GM18867 (cell line): Measurements from ENCODE around the gene SMAD4.
"Not testable (repeated sequence)": the region's sequence is repeated elsewhere in the genome, so short reads cannot be mapped to it uniquely, and the experiment has no call there.

ENCODE experiments used
- ATAC-seq: cut with Tn5 transposase; IDR thresholded peaks from one replicate; pipeline ENCODE4 v1.9.1; 2021; ENCODE audit warnings: mild to moderate bottlenecking, moderate library complexity; ENCODE audit not compliant: unreplicated experiment

SMAD4 gene

DNA sequence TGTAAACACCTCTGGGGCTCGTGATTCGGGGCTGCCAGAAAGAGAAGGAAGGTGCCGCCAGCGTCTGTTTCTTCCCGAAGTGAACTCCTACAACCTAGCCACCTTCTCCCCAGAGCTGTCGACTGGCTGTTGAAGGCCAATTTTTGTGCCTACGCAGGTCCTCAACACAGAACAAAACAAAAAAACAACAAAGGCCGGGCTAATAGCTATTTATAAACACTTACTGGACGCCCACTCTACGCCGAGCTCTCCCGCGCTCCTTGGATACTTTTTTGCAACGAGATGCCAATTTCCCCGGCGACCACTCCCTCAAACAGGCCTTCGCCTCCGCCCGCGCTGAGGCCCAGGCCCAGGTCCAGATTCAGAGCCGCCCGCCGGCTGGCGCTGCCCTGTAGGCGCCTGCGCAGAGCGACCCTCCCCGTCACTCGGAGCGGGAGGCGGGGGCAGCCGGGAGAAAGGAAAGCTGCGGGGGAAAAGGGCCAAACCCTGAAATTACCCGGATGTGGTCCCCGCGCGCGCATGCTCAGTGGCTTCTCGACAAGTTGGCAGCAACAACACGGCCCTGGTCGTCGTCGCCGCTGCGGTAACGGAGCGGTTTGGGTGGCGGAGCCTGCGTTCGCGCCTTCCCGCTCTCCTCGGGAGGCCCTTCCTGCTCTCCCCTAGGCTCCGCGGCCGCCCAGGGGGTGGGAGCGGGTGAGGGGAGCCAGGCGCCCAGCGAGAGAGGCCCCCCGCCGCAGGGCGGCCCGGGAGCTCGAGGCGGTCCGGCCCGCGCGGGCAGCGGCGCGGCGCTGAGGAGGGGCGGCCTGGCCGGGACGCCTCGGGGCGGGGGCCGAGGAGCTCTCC is at the start of gene SMAD4:
SMAD4 (plus strand) TSS at position 520 of the 843 bp plus-strand sequence. CDS start 16,834 bp downstream, outside the sequence.
- peak; percentile 65 for ATAC-seq

DNA sequence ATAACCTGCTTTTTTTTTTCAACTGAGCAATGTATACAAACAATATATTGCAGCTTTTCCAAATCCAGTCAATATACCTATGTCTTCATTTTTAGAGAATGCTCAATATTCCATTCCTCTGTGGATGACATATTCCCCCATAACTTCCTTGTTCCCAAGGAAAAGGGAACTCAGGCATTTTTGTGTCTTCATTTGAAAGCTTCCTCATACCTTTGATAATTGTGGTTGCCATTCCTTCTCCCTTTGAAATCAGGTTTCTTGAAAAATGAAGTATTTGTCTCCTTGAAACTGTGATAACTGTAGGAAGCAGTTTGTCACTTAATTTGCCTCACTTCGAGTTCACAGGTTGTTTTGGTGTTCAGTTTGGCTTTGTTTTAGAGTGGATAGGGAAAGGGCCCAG is 48.6 kb upstream of the SMAD4 start:
- ATAC-seq, result no peak

DNA sequence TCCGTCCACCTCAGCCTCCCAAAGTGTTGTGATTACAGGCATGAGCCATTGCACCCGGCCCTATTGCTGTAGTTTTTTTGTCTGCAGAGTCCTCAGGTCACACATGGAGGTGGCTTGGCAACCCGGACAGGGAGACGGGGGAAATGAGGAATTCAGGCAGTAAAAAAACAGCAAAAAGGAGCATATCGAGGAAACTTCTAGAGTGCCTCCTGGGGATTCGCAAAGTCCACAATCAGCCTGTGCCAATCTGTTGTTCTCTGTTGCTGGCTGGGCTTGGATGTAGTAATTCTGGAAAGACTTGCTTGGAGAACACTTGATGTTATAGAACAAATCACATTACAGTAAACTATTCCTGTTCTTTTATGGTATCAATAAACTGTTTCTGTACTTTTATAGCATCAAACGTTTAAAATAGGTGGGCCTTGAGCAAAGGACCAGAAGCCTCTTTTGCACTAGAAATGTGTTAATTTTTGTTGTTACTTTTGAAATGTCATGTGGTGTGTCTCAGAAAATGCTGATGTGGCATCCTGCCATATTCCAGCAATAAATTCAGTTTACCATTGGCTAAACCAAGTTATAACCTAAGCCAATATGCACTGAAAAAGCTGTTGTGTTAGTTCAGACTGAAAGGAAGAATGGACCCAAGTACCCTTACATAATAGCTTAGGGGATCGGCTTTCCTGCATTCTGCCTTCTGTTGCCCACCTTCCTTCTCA is 47.8 kb upstream of the SMAD4 start:
- ATAC-seq, result no peak

DNA sequence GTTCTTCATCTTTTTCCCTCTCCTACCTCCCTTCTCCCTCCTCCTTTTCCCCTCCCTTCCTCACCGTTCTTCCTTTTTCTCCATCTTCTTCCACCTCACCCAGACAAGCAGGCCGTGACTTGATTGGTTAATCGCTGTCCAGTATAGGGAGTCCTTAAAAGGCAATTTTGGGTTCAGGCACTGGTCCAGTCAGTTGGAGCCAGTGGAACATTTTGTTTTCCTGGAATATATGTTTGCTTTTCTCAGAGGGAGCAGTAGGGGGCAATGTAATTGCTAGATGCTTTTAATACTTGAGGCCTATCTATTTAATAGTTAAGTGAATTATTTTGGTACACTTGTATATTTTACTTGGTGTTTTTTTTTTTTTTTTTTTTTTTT is 47.2 kb upstream of the SMAD4 start:
- ATAC-seq, result no peak

DNA sequence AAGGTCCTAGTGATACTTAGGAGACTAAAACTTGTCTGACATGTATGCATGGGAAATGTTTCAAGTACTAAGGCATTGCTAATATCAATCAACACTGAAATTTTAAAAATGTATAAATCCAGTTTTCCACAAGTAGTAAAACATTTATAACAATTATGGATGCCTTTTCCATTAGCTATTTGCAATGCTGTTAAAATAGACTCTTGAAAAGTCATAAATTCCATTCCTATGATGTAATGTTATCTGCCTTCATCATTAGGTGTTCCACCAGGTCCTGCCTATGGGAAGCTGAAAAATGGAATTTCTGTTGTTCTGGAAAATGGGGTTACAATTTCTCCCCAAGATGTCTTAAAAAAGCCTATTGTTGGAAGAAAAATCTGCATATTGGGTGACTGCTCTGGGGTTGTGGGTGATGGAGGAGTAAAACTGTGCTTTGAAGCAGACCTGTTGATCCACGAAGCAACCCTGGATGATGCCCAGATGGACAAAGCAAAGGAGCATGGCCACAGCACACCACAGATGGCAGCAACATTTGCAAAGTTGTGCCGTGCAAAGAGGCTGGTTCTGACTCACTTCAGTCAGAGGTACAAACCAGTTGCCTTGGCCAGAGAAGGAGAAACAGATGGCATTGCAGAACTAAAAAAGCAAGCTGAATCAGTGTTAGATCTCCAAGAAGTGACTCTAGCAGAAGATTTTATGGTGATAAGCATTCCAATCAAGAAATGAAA is 43.5 kb upstream of the SMAD4 start:
- ATAC-seq, result no peak

DNA sequence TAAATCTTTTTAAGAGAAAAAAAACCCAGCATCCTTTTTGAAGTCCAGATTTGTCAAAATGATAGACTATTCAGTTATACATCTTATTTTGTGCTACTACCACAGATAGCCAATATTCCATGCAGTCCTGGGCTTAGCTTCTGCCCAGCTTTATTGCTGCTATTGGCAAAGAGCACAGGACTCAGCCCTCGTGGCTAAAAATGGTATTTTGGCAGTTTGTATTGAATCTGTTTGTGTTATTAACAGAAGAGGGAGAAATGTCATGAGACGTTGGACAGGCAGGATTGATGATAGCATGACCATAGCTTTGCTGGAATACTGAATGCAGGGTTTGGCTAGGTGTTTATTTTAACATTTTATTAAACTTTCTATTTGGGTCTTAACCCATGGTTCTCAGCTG is 42.8 kb upstream of the SMAD4 start:
- no peak for ATAC-seq

DNA sequence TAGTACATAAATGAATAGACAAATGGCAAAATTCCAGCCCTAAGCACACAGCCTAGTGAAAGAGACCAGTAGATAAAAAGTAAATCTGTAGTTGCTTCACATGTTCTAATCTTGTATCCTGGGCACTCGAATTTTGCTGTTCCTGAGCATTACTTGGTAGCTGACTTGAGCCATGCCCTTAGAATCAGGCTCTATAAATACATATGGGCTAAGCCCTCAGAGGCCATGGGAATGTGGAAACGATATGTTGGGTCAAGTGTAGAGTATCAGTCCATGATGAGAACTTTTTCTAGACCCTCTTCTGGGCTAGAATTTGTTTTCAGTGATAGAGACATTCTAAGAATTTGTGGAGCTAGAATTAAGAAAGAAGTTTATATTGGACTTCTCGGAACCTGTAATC is 40.3 kb upstream of the SMAD4 start:
- no peak for ATAC-seq

DNA sequence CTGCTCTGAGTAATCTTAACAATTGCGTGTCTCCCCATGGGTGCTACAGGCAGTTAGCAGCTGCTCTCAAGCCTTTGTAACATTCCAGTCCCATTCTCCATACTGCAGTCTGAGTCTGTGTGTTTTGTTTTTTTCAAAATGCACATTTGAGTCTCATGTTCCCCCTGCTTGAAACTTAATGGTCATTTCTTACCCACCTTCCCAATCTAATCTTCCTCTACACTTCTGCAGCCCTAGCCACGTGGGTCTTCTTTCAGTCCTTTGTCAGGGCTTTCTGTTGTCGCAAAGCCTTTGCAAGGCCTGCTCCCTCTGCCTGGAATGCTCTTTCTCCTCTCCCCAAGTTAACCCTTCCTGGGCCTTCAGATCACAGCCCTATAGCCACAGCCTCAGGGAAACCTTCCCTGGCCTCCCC is 37.7 kb upstream of the SMAD4 start:
- no peak for ATAC-seq

DNA sequence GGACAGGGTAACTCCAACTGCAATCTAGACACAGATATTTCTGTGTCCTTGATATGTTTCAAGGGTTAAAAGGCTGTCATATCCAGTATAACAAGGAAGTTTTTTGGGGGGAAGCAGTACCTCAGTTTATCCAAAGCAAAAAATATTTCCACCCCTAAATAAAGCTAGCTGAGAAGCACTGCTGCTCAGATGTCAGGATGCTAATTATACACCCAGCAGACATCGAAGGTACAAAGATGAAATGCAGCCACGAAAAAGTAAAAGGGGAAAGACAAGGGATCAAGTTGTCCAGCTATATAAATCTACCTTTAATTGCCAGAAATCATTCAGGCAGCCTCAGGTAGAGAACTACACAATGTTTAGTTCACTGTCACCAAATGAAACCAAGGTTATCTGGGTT is 36.0 kb upstream of the SMAD4 start:
- no peak for ATAC-seq

DNA sequence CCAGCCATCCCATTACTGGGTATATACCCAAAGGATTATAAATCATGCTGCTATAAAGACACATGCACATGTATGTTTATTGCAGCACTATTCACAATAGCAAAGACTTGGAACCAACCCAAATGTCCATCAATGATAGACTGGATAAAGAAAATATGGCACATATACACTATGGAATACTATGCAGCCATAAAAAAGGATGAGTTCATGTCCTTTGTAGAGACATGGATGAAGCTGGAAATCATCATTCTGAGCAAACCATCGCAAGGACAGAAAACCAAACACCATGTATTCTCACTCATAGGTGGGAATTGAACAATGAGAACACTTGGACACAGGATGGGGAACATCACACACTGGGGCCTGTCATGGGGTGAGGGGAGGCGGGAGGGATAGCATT is 26.8 kb upstream of the SMAD4 start:
- ATAC-seq, result not testable (repeated sequence)

DNA sequence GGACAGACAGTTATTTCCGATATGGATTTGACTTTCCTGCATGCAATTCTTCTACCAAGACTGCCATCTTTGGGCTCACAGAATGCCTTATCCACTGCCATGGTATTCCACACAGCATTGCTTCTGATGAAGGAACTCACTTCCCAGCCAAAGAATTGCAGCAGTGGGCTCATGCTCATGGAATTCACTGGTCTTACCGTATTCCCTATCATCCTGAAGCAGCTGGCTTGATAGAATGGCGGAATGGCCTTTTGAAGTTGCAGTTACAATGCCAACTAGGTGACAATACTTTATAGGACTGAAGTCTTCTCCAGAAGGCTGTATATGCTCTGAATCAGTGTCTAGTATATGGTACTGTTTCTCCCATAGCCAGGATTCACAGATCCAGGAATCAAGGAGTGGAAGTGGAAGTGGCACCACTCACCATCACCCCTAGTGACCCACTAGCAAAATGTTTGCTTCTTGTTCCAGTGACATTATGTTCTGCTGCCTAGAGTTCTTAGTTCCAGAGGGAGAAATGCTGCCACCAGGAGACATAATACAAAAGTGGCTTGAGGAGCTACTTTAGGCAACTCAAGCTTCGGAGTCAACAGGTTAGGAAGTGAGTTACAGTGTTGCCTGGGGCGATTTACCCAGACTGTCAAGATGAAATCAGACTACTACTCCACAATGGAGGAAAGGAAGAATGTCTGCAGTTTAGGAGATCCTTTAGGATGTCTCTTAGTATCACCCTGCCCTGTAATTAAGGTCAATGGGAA is 23.8 kb upstream of the SMAD4 start:
- no peak for ATAC-seq

DNA sequence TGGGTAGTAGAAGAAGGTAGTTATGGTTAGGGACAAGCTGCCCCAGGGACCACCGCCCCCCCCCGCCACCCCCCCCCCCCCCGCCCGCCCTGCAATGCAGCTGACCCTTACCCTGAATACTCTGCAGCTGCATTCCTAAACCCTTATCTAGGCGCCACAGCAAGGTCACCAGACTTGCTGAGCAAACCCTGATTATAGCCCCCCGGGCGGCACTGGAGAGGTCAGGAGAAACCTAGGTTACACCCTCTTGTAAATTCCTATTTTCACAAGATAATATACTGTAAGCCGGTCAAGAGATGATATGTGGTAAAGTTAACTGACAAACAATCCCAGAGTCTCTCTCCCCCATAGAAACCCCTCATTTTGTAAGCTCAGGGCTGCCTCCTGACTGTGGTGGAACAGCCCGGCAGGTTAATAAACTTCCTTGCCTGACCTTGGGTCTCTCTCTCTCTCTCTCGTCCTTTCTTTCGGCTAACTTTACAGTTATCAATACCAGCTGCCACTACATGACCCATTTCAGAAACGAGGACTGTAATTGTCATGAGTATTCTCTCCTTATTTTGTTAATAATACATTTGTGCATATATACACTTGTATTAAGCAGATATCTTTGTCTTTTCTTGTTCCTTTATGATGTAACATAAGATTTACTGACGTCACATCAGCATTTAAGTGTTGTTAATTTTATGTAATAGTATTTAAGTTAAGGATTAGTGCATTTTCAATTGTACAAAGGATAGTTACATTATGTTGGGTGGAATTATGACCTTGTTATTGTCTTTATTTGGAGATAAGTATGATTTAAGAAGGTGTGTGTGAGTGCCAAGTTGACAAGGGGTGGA is 22.8 kb upstream of the SMAD4 start:
- ATAC-seq, result no peak

DNA sequence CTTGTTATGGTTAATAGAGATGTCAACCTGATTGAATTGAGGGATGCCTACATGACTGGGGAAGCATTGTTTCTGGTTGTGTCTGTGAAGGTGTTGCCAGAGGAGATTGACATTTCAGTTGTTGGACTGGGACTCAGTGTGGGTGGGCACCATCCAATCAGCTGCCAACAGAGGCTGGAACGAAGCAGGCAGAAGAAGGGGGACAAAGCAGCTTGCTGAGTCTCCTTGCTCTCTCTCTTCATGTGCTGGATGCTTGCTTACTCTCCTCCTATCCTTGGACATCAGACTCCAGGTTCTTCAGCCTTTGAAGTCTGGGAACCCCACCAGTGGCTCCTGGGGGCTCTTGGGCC is 22.2 kb upstream of the SMAD4 start:
- ATAC-seq, result no peak

DNA sequence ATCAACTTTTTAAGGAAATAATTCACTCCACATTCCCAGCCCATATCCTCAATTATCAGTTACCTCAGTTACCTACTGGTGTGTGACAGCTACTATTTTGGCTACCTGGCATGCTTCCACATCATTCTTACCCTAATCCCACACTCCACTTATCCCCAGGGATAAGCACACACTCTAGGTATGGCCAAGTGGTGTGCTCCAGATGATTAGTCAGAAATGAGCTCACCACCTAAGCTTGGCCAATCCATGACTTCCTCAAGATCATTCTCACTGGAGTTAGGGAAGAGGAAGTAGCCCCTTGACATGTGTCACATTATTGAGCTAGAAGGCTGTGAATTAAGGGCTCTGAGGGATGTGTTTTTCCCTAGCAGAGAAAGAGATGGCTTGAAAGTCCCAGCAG is 20.9 kb upstream of the SMAD4 start:
- ATAC-seq, result no peak

DNA sequence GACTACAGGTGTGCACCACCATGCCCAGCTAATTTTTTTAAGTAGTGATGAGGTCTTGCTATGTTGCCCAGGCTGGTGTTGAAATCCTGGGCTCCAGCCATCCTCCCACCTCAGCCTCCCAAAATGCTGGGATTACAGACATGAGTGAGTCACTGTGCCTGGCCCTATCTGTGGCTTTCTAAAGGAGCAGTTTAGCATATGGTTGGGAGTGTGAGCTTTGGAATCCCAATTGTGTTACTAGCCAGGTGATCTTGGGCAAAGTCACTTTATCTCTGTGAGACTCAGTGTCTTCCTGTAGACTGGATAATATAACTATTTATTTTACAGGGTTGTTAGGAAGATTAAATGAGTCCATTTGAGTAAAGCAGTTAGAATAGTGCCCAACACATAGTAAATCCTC is 19.8 kb upstream of the SMAD4 start:
- no peak for ATAC-seq

DNA sequence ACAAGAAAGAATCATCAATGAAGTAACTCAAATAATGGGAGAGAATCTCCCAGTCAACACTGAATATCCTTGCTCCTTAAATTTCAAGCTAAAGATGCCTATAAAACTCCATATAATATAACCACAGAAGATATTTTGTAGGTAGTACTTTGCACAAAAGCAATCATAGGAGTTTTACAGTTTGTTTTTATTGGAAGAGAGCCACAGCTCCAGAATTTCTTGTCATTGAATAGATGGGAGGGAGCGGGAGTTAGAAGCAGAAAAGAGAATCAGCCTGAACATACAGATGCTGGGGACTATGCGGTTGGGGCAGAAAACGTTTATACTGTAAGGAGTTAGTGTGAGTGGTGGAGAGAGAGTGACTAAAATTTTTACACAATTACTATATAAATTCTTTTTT is 18.3 kb upstream of the SMAD4 start:
- no peak for ATAC-seq

DNA sequence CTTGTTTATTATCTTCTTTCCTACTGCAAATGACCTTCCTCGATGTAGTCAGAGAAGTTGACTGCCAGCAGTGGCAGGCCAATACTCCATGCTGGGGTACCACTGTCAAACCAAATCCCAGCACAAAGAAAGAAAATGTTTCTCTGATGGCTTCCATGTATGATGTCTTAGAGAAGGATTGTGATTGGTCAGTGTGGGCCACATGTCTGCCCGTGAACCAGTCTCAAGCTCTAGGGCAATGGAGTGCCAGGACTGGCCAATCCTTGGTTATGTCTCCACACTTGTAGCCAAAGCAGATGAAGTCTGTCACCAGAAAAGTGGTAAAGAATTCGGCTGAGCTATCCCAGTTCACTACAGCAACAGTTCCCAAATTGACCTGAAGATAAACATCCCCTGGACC is 17.6 kb upstream of the SMAD4 start:
- no peak for ATAC-seq

DNA sequence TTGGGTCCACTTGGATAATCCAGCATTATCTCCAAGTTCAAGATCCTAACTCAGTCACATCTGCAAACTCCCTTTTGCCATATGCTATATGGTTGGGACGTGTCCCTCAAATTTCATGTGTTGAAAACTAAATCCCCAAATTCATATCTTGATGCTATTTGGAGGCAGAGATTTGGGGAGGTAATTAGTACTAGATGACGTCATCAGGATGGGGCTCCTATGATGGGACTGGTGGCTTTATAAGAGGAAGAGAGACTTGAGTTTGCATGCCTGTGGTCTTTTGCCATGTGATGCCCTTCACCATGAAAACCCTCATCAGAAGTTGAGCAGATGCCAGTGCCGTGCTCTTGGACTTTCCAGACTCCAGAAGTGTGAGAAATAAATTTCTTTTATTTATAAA is 16.8 kb upstream of the SMAD4 start:
- ATAC-seq, result no peak

DNA sequence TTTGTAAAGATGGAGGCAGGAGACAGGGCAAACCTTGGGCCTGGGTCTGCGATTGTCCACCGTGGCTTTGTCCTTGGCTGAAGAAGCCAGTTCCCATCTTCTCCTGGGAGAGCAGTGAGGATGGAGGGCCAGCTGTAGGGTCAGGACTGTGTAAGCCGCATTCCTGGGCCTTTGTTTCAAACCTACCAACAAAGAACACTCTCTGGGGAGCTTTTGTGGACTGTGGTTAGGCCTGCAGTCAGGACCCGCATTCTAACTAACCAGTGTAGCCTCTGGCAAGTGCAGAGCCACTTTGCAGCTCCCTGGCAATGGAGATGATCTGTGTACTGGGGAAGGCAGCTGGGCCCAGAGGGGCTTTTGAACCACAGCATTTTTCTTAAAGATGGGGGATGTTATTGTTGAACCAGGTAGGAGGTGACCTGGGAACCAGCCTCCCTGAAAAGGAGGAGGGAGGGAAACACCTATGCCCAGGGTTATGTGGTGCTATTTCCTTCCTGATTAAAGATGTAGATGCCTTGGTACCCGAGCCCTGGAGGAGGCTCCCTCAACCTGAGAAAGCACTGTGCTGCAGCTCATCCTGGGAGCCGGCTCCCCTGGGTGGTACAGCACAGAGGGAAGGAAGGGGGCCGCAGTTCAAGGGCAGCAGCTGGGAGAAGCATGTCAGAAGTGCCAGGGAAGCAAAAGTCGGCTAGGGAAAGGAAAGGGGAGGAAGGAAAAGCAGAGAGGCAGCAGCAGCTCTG is 12.7 kb upstream of the SMAD4 start:
- no peak for ATAC-seq

DNA sequence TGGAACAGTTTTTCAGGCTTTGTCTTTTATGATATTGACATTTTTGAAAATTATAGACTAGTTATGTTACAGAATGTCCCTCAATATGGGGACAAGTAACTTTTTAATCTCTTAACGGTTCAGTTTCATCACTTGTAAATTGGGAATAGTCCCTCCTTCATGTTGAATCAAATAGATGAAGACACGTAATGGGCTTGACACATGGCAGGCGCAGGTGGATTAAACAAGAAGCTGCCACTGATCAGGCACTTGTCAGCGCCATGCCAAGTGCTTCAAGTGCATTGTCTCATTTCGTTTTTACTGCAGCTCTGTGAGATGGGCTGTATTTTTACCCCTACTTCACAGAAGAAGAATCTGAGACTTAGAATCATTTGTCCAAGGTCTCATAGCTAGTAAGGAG is 9.5 kb upstream of the SMAD4 start:
- ATAC-seq, result no peak
